ENCODE results near the gene GATA1. TPM values are rescaled to one million over a fixed set of nuclear protein-coding genes. Genes with fewer than 3 reads are reported as not detected.

Gene GATA1
- total and polyA plus RNA-seq, 10 of the 15 experiments (the other 5 are each of a cell fraction or from before 2014, with no cell fraction given) = 0.24 to 0.36 TPM; not detected in 8

DNA sequence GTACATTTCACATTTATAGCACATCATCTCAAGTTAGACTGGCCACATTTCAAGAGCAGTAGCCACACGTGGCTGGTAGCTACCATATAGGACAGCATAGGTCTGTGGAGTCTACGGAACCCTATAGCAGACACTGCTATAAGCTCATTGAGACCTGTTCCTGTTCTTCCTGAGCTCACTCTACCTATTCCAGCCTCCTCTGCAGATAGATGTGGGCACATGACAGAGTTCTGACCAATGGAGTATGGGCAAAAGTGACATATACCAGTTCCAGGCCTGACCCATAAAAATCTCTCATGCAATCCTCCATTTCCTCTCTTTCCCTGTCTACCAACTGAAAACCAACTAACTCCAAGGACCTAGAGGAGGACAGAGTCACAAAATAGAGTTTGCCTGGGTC lies 11.9 kb downstream of the GATA1 start:
- CTCF ChIA-PET = interaction anchor here (1.4 kb wide), 1 partner anchor 150 kb away, joined by 3 read pairs; no protein-coding TSS in a partner anchor
- Histone ChIP-seq H3K4me3 (no peak overlapping the region), H3K36me3 (ENCODE audit: control insufficient read depth in 2 of 2, insufficient read depth in 2 of 2, low read length in 1 of 2) (no peaks in the 10 kb centered on the region; a peak in 1 of 4 replicates), H3K27ac (ENCODE audit: control insufficient read depth, insufficient read depth) (no peak overlapping the region), H4K20me1 (ENCODE audit: control insufficient read depth, insufficient read depth) (no peaks in the 10 kb centered on the region), H3K9ac (ENCODE audit: control insufficient read depth, insufficient read depth, low read length) (no peak overlapping the region), H3K4me2 (ENCODE audit: control insufficient read depth, insufficient read depth) (no peak overlapping the region), H3K27me3 (replicated peaks in 1 of 2; ENCODE audit: control insufficient read depth in 2 of 2, insufficient read depth in 2 of 2, low read length in 1 of 2) (no peaks in the 10 kb centered on the region), H3K9me3 (replicated peaks; ENCODE audit: control insufficient read depth, insufficient read depth, low read length) (no peaks in the 10 kb centered on the region), H3K79me2 (ENCODE audit: control insufficient read depth, insufficient read depth, low read length) (no peaks in the 10 kb centered on the region; the same call in none of the 2 replicates), H3K4me1 (ENCODE audit: control insufficient read depth, insufficient read depth, low read length) (no peaks in the 10 kb centered on the region), H2AFZ (ENCODE audit: control insufficient read depth, low read depth, low read length) (no peak overlapping the region)
- in situ Hi-C loops (cut with MboI) = no loop called here
- TF ChIP-seq CHD1 (IDR thresholded peaks at IDR 0.05; ENCODE audit: low read depth, low read length) (no peak), ZSCAN29 (IDR thresholded peaks at IDR 0.05) (no peak), NFIC (IDR thresholded peaks at IDR 0.05; ENCODE audit: low read depth, low read length) (no peak), LARP7 (IDR thresholded peaks at IDR 0.05) (no peak), FOXK2 (IDR thresholded peaks at IDR 0.05) (no peak), USF2 (IDR thresholded peaks at IDR 0.05; ENCODE audit: borderline replicate concordance, low read depth, low read length) (no peak)
- TF ChIP-seq, protein P1, sequence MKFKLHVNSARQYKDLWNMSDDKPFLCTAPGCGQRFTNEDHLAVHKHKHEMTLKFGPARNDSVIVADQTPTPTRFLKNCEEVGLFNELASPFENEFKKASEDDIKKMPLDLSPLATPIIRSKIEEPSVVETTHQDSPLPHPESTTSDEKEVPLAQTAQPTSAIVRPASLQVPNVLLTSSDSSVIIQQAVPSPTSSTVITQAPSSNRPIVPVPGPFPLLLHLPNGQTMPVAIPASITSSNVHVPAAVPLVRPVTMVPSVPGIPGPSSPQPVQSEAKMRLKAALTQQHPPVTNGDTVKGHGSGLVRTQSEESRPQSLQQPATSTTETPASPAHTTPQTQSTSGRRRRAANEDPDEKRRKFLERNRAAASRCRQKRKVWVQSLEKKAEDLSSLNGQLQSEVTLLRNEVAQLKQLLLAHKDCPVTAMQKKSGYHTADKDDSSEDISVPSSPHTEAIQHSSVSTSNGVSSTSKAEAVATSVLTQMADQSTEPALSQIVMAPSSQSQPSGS (IDR thresholded peaks at IDR 0.05; ENCODE audit: low read length) = no peak
- DNase-seq (ENCODE audit: low read depth, low spot score) = no peak
- 73% methylated on average over 2 of the region's 2 CpGs for WGBS (ENCODE audit: insufficient coverage, insufficient replicate concordance, low lambda C conversion rate, missing lambda C conversion rate)
- no peak for FAIRE-seq
- ATAC-seq = no peak
- POLR2A ChIA-PET = interaction anchor here (0.6 to 0.7 kb wide), 3 partner anchors 33 to 148 kb away, joined by 3 to 8 read pairs (median 3); no protein-coding TSS in a partner anchor
- RAD21 ChIA-PET (ENCODE audit: unreplicated experiment) = no interaction called here
- SMC1A ChIA-PET (ENCODE audit: uncharacterized antibody, unreplicated experiment) = interaction anchor here (0.8 kb wide), 1 partner anchor 20 kb away, joined by 3 read pairs; no protein-coding TSS in a partner anchor
- intact Hi-C loops (cut with micrococcal nuclease; ENCODE audit: unreplicated experiment) = no loop called here
- no TSS peak for BruUV-seq (replicated peaks)

Data from GM12878 (cell line).